NCI-H146 treated with DMSO at 0.1 percent for 48 hours (cell line): ENCODE results near the gene ARVCF.

Experiments
- DNase-seq: peaks from one replicate; lab custom pipeline; 2025; ENCODE audit not compliant: unreplicated experiment; lab: John Stamatoyannopoulos, UW

ARVCF gene

DNA sequence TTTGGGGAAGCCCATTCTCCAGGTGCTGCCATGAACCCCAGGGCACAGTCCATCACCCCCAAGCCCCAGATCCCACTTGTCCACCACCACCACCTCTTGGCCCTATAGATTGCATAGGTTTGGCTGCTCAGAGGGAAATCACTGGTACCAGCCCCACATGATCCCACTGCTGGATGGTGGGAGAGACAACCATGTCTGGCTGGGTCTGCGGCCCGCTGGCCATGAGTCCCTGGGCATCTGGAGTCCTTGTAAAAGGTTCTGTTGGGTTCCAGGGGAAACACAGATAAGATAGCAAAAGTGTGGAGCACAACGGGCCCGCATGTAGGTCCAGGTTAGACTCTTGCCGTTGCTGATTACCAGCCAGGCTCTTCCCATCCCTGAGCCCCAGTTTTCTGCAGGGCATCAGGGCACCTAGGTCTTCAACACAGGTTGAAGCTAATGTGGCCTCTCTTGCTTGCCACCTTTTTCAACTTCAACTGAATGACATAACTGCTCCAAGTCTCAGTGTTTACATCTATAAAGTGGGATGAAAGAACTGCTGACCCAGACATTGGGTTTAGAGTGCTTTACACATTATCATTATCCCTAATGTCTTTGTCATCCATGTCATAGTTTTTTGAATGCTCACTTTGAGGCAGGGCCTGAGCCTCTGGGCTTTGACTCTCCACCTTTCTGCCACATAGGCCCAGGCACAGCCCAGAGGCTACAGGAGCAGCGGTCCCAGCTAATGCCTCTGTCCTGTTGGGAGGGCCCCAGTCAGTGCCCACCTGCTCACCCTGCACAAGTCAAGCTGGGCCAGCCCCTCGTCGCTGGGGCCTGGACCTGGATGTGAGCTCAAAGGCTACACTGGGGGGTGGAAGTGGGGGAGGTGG, 3.3 kb upstream of the ARVCF start:
- DNase-seq, result no peak

GRCh38 chr22:20018001-20018400, 1.4 kb upstream of the ARVCF start:
- no peak for DNase-seq

DNA sequence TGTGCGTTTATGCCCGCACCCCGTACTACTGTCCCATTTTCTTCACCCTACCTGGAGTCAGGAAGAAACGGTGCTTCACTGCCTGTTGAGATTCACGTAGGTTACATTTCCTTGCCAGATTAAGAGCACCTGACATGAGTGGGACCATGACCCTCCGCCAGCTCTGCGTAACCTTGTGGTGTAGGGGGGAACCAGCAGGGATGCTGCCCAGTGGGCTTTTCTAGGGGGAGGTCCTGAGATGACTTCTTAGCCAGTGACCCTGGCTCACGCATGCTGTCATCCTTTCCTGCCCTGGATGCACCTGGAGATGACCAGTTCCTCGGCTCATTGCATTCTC, 967 bp upstream of the ARVCF start:
- DNase-seq, result no peak

GRCh38 chr22:20015971-20016733, 471 bp downstream of the ARVCF start:
- DNase-seq, result no peak

DNA sequence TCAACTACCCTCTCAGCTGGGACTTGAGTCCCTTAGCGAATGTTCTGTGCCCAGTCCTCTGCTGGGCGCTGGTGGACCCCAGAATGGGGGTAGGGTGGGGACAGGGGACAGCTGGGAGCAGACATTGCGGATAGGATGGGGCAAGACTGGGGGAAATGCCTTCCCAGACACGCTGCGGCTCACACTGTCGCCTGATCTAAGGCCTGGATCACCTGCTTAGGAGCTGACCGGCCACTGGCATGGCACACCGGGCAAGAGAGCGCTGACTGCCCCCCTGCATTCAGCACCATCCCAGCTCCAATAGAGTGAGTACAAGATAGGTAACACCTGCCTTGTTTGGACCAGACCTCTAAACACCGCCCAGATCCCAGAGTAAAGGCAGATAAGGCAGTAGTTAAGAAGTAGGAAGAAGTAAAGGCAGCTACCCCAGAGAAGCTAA, 1.4 kb downstream of the ARVCF start:
- no peak for DNase-seq

GRCh38 chr22:20014526-20015186, 2.0 kb downstream of the ARVCF start:
- no peak for DNase-seq

DNA sequence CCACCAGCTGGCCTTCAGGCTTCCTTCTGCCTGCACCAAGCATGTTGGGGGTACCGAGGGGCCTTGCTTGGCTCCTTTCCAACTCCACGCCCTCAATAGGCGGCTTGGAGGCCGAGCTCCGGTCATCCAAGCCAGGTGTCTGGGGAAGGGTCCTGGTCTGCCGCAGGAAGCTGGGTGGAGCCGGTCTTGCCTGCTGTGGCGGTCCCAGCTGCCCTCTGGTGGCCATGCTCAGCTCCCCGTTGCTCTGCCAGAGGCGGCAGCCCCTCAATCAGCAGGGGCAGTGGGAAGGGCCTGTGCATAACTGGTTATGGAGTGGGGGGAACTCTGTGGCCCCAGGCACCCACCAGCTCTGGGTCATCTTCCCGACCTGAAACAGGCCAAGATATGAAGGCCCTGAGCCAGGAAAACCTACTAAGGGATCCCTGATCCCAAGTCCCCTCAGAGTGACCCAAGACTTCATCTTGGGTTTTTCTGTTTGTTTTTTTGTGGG, 3.2 kb downstream of the ARVCF start:
- DNase-seq, result peak; percentile 40

DNA sequence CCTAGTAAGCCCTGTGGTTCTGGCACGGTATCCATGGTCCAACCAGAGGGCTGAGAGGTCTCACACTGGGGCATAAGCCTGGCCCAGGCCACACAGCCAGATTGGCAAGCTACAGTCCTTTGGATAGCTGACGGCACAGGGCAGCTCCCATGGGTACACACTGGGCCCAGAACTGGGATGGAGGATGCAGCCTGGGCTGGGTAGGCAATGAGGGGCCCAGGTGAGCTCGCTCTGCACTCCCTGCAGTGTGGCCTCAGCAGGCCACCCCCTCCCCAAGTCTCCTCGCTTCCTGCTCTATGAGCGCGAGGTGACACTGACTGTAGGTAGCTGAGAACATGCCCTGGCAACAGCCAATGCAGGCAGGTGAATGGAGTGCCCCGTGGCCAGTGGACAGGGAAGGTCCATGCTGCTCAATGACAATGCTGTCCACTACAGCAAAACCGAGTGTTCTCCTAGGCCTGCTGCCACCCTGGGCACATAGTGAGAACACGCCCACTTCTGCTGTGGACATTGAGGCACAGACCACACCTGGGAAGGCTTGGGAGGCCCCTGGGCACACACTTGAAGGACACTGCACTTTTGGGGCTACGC, 3.8 kb downstream of the ARVCF start:
- no peak for DNase-seq

- DNase-seq, result no peak
Measured at GRCh38 chr22:20011993-20012740, 4.5 kb downstream of the ARVCF start.

DNA sequence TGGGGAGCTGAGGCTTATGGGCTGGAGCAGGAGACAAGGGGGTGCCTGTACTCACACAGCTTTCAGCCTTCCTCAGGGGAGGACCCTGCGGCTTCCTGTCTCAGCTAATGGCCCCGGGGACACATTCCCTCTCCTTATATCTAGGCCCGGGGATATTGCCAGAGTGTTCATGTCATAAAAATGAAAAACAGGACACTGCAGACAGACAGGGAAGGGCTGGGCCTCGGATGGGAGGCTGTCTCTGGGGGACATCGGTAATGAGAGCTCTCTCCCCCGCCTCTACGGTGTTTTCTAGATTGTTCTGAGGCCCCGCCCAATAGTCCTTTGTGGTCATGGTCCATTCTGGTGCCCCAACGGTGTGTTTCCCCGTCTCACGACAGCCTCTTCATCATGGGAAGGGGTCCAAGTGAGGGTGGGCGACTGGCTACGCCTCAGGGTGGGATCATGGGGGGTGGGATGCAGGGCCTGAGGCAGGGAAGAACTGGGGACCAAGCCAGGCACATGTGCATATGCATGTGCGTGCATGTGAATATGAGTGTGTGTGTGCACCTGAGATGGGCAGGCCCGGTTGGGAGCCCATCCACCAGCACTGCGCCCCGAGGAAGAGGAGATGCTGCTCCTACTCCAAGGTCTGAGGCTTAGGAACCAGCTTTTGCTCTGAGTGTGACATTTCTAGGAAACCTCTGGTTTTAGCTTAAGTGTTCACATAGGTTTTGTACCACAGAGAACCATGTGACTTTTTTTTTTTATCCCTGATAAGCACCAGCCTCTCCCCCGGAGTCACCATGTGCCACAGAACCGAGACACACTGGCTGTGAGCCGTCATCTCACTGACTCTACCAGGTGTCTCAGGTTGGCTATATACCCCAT, 5.3 kb downstream of the ARVCF start:
- no peak for DNase-seq

GRCh38 chr22:20010307-20011122, 6.1 kb downstream of the ARVCF start:
- DNase-seq, result no peak

DNA sequence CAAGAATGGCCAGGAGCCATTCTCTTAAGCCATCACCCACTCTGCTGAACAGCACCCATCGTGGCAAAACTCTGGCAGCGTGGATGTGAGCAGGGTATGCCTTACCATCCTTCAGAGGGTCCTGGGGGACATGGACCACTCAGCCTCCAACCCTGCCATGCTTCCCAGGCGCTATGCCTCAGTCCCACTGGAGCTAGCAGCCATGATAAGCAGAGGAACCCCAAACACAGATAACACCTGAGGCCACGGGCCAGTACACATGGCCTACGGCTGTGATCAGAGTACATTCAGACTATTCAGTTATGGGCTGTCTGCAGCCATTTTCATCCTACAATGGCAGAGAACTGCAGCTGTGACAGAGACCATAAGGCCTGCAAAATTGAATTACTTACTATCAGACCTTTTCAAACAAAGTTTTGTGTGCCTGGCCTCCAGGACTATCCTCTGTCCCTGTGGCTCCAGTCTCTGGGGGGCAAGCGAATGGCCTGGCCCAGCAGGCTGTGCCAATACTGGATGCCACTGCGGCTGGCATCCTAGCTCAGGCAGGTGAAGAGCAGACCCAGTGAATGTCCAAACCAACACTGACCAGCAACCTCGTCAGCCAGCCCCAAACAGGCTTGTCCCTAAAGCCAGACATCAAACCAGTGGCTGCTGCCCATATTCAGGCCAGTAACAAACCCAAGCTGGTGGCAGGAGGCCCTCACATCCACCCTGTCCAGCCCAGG, 6.9 kb downstream of the ARVCF start:
- no peak for DNase-seq

DNA sequence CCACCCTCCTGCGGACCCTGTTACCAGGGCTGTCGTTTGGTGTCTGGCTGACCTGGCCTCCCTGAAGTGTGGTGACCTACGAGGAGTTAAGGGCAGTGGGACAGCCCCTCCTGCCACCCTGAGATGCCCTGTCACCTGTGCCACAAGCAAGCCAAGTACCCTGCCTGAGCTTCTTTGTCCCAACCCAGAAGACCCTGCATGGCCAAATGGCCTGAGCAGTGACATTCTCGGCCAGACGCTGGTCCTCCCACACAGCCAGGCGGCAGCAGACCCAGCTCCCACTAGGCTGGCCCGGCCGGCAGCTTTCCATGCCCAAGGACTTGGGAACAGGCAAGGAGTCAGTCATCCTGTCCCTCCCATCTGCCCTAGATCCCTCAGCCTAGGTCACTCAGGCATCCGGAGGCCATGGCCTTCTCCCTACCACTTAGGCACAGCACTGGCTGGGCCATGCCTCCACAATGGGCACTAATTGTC, 7.6 kb downstream of the ARVCF start:
- no peak for DNase-seq

DNA sequence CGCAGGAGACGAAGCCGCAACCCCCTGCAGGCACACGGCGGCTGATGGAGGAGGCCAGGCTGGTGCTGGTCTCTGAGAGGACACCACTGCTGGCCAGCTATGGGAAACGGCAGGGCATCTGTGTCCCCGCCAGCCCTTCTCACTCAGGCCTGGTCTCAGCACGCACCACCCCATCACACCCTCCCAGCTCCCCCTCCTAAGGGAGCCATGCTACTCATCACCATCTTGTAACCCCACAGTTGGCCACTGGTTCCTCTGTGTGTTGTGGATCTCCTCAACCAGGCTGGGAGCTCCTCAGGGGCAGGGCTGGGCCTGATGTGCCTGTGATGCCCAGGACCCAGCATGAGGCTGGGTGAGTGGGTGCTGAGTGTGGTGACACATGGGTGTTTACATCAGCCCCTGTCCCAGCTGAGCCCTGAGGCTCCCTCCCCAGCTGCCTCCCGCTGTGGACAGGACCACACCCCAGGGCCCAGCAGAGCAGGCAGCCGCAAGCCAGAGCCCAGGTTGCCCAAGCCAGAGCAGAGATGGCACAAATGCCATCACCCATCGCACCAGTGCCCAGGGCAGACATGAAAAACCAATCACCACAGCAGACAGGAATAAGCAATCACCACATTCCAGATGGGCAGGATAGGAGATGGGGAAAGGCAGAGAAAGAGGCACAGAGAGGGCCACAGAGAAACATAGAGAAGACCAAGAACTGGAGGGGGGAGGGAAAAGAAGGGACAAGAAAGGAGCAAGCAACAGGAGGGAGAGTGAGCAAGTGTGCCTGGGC, 8.2 kb downstream of the ARVCF start:
- DNase-seq, result no peak

DNA sequence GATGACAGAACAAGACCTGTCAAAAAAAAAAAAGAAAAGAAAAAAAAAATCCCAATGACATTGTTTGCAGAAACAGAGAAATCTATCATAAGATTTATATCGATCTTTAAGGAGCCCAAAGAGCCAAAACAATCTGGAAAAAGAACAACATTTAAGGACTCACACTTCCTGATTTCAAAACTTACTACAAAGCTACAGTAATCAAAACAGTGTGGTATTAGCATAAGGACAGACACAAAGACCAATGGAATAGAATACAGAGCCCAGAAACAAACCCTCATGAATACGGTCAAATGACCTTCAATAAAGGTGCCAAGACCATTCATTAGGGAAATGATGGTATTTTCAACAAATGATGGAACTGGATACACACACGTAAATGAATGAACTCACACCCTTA, 12.2 kb downstream of the ARVCF start:
- DNase-seq, result no peak

DNA sequence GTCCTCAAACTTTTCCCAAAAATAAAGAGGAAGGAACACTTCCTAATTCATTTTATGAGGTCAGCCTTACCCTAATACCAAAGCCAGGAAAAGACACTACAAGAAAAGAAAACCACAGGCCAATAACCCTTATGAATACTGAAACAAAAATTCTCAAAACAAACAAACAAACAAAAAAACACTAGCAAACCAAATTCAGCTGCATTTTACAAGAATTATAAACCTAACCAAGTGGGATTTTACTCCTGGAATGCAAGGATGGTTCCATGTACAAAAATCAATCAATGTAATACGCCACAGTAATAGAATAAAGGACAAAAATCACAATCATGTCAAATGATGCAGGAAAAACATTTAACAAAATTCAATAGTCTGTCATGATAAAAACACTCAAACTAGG, 13.3 kb downstream of the ARVCF start:
- DNase-seq, result no peak

DNA sequence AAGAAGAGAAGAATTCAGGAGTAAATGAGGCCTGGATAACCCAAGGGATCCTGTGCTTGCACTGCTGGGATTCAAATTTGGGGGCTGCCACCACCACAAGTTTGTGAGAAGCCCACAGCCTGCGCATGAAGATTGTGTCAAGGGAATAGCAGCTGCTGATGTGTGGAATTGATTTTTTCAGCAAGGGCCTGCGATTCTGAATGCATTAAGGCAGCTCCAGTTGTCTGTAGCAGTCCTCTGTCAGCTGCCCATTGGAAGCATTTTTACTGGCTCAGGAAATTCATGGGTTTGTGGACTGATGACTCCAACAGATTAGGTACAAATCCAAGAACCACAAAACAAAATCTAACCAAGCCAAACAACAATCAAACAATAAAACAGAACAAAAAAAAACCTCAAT, 14.0 kb downstream of the ARVCF start:
- no peak for DNase-seq
